ENCODE results near the gene KCNK7.

GRCh38 chr11:65610404-65610803 lies 14.8 kb upstream of the KCNK7 start:
- TF ChIP-seq CTCF (IDR thresholded peaks at IDR 0.05; ENCODE audit: borderline replicate concordance, extremely low read depth, low read length, poor library complexity, severe bottlenecking) (no peak), EZH2 (IDR thresholded peaks at IDR 0.05; ENCODE audit: borderline replicate concordance, low read depth, low read length, severe bottlenecking) (no peak)
